ENCODE measurements around the gene CBX2. TPM values are rescaled to one million over a fixed set of nuclear protein-coding genes. Genes with fewer than 3 reads are reported as not detected.

CBX2 gene
- total RNA-seq, 4 donors from 2014 or later = 0.81 to 2.5 (median 2.0) TPM

GRCh38 chr17:79792341-79792871 is 14.5 kb downstream of the CBX2 start:
- peaks cover 0 to 10% of the 10 kb centered on the region in 2 donors for H3K36me3 ChIP-seq
- no peak for ATAC-seq
- 17% methylated on average over 8 to 21 of the region's 22 CpGs for WGBS, 2 donors (ENCODE audit: low coverage in 1 of 2)
- peak overlapping the region in 1 of 2 donors; percentile 50 for H3K4me3 ChIP-seq
- H3K4me1 ChIP-seq = peaks cover 0 to 70% (median 27%) of the 10 kb centered on the region in 3 donors
- peak overlapping the region in 3 of 4 donors; percentile 70 to 86 (median 79) for H3K27ac ChIP-seq
- TF ChIP-seq CTCF (IDR thresholded peaks at IDR 0.05) (no peak), EP300 (IDR thresholded peaks at IDR 0.05) (no peak), POLR2A (IDR thresholded peaks at IDR 0.05) (no peak), POLR2AphosphoS5 (IDR thresholded peaks at IDR 0.05) (no peak)
- H3K27me3 ChIP-seq = peaks cover 81% of the 10 kb centered on the region
- H3K9me3 ChIP-seq = no peaks in the 10 kb centered on the region

- ATAC-seq = no peak
- H3K27me3 ChIP-seq = peaks cover 79% of the 10 kb centered on the region
- peaks cover 0 to 10% of the 10 kb centered on the region in 2 donors for H3K36me3 ChIP-seq
- peak overlapping the region in 1 of 2 donors; percentile 50 for H3K4me3 ChIP-seq
- 33 to 49% methylated on average over 8 to 13 of the region's 63 CpGs for WGBS, 2 donors (ENCODE audit: low coverage in 1 of 2)
- TF ChIP-seq CTCF (IDR thresholded peaks at IDR 0.05) (no peak), POLR2AphosphoS5 (IDR thresholded peaks at IDR 0.05) (peak; percentile 54)
- no peaks in the 10 kb centered on the region for H3K9me3 ChIP-seq
- H3K27ac ChIP-seq = peak overlapping the region in 3 of 4 donors; percentile 70 to 86 (median 79)
- H3K4me1 ChIP-seq = peaks cover 0 to 79% (median 33%) of the 10 kb centered on the region in 3 donors
Measured at GRCh38 chr17:79792984-79793923, 15.3 kb downstream of the CBX2 start.

GRCh38 chr17:79793924-79794304 is 16.0 kb downstream of the CBX2 start:
- Histone ChIP-seq H3K4me1 (peaks cover 0 to 86% (median 40%) of the 10 kb centered on the region in 3 donors), H3K27me3 (peaks cover 79% of the 10 kb centered on the region)
- no peak for TF ChIP-seq EP300 (IDR thresholded peaks at IDR 0.05)
- no peak for TF ChIP-seq CTCF (IDR thresholded peaks at IDR 0.05)
- no peak for TF ChIP-seq POLR2AphosphoS5 (IDR thresholded peaks at IDR 0.05)
- TF ChIP-seq POLR2A (IDR thresholded peaks at IDR 0.05) = no peak

GRCh38 chr17:79794659-79795511 is 16.9 kb downstream of the CBX2 start:
- Histone ChIP-seq H3K27ac (peak overlapping the region in 2 of 4 donors; percentile 79 to 86), H3K27me3 (peaks cover 79% of the 10 kb centered on the region), H3K9me3 (no peaks in the 10 kb centered on the region), H3K36me3 (peaks cover 0 to 10% of the 10 kb centered on the region in 2 donors), H3K4me1 (peaks cover 0 to 87% (median 43%) of the 10 kb centered on the region in 3 donors), H3K4me3 (no peak overlapping the region)
- 75 to 93% methylated on average over 1 to 11 of the region's 47 CpGs for WGBS, 2 donors (ENCODE audit: low coverage in 1 of 2)
- TF ChIP-seq CTCF (IDR thresholded peaks at IDR 0.05) = no peak
- TF ChIP-seq POLR2AphosphoS5 (IDR thresholded peaks at IDR 0.05) = no peak
- no peak for TF ChIP-seq EP300 (IDR thresholded peaks at IDR 0.05)
- no peak for TF ChIP-seq POLR2A (IDR thresholded peaks at IDR 0.05)
- ATAC-seq = no peak

More at GRCh38 chr17:79793924-79794304, 16.0 kb downstream of the CBX2 start:
- WGBS, 2 donors (ENCODE audit: low coverage in 1 of 2) = 41 to 63% methylated on average over 2 of the region's 3 CpGs
- Histone ChIP-seq H3K9me3 (no peaks in the 10 kb centered on the region), H3K4me3 (peak overlapping the region in 1 of 2 donors; percentile 50), H3K27ac (peak overlapping the region in 3 of 4 donors; percentile 70 to 86 (median 79)), H3K36me3 (peaks cover 0 to 10% of the 10 kb centered on the region in 2 donors)
- no peak for ATAC-seq
